Chondrocyte (in vitro differentiated cells): Measurements from ENCODE around the gene L1CAM. TPM values are rescaled to one million over a fixed set of nuclear protein-coding genes. Genes with fewer than 3 reads are reported as not detected.

Experiments
- DNase-seq: peaks from one replicate; pipeline ENCODE4 v3.0.0; 2021; ENCODE audit warnings: mixed read lengths, low spot score
- H3K27ac Mint-ChIP-seq: one replicate; pipeline ENCODE4 v1.8.0; 2021; ENCODE audit warnings: mild to moderate bottlenecking, moderate library complexity, mixed read lengths; ENCODE audit not compliant: unreplicated experiment
- H3K27me3 Mint-ChIP-seq: 2 replicates; pipeline ENCODE4 v1.8.0; 2021; ENCODE audit warnings: low read depth, mixed read lengths
- H3K36me3 Mint-ChIP-seq: 2 replicates; pipeline ENCODE4 v1.8.0; 2021; ENCODE audit warnings: low read depth, mixed read lengths
- H3K4me1 Mint-ChIP-seq: 2 replicates; pipeline ENCODE4 v1.8.0; 2021; ENCODE audit warnings: low read depth, mild to moderate bottlenecking, mixed read lengths
- H3K4me3 Mint-ChIP-seq: one replicate; pipeline ENCODE4 v1.8.0; 2021; ENCODE audit warnings: mild to moderate bottlenecking, moderate library complexity, mixed read lengths; ENCODE audit not compliant: unreplicated experiment
- H3K9me3 Mint-ChIP-seq: 2 replicates; pipeline ENCODE4 v1.8.0; 2021; ENCODE audit warnings: low read depth, mixed read lengths
- total RNA-seq: library from RNA; stranded (reverse); gene quantifications from 3 replicates; pipeline ENCODE4 v1.2.1, GENCODE V29; 2021
- TF ChIP-seq, protein P1 (sequence below): fragments of 200-600 bp; sonication (generic); IDR thresholded peaks from 2 replicates; pipeline ENCODE4 v1.5.0; 2021; ENCODE audit warnings: antibody characterized with exemption, mild to moderate bottlenecking, moderate library complexity

L1CAM gene
- total RNA-seq, 1 donor from 2014 or later = 2.5 TPM

- H3K27me3 Mint-ChIP-seq = no peaks in the 10 kb centered on the region
- H3K4me3 Mint-ChIP-seq = no peak overlapping the region
- TF ChIP-seq, protein P1, sequence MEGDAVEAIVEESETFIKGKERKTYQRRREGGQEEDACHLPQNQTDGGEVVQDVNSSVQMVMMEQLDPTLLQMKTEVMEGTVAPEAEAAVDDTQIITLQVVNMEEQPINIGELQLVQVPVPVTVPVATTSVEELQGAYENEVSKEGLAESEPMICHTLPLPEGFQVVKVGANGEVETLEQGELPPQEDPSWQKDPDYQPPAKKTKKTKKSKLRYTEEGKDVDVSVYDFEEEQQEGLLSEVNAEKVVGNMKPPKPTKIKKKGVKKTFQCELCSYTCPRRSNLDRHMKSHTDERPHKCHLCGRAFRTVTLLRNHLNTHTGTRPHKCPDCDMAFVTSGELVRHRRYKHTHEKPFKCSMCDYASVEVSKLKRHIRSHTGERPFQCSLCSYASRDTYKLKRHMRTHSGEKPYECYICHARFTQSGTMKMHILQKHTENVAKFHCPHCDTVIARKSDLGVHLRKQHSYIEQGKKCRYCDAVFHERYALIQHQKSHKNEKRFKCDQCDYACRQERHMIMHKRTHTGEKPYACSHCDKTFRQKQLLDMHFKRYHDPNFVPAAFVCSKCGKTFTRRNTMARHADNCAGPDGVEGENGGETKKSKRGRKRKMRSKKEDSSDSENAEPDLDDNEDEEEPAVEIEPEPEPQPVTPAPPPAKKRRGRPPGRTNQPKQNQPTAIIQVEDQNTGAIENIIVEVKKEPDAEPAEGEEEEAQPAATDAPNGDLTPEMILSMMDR = no peak
- H3K4me1 Mint-ChIP-seq = peaks cover 25% of the 10 kb centered on the region
- H3K27ac Mint-ChIP-seq = no peak overlapping the region
- H3K36me3 Mint-ChIP-seq = no peaks in the 10 kb centered on the region
- H3K9me3 Mint-ChIP-seq = no peaks in the 10 kb centered on the region
- no peak for DNase-seq
Measured at GRCh38 chrX:153905481-153906095, 19.6 kb upstream of the L1CAM start.

DNA sequence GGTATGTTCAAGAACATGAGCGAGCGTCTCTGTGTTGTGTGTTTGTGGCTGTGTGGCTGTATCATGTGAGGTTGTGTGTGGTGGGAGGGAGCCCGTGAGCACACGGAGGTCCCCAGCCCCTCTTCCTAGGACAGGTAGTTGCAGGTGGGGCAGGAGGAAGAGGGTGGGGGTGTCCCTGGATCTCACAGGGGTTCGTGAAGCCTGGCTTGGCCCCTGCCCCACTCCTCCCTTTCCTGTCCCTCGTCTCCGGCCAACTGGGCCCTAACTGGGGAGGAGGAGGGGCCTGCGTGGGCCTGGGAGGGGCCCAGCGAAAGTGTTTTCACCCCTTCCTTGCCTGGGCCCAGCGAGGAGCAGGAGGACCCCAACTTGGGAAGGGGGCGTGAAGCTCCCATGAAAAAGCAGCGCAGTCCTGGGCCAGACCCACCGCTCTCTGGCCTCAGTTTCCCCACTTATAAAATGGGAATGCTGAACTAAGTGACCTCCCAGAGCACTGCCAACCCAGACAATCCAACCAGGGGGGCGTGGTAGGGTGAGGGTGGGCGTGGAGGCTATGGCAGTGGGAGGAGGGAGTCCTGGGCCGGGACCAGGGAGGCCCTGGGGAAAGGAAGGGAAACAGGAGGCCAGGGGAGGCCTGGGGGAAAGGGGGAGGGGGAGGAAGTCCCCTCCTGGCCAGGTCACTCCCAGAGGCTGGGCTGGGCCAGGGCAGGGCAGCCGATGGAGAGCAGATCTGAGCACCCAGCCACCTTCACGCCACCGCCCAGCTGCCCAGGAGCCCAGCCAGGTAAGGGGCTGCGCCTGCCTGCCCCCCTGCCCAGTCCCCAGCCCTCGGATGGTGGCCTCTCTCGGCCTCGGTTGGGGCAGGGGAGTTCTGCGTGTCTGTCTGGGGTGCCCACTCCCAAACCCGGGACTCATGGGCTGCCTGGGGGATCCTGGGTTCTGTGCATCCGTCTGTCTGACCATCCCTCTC is 18.3 kb upstream of the L1CAM start, which contains the start of gene AVPR2:
TSS of gene AVPR2 (plus strand) at position 683 of the 967 bp plus-strand sequence. CDS start 473 bp downstream, outside the sequence.
- DNase-seq = no peak
- TF ChIP-seq, protein P1 = no peak
- Mint-ChIP-seq H3K36me3 (no peaks in the 10 kb centered on the region), H3K27me3 (no peaks in the 10 kb centered on the region), H3K4me3 (no peak within 1 kb of the TSS), H3K4me1 (peaks cover 26% of the 10 kb centered on the region), H3K9me3 (peaks cover 3% of the 10 kb centered on the region), H3K27ac (no peak within 1 kb of the TSS)

DNA sequence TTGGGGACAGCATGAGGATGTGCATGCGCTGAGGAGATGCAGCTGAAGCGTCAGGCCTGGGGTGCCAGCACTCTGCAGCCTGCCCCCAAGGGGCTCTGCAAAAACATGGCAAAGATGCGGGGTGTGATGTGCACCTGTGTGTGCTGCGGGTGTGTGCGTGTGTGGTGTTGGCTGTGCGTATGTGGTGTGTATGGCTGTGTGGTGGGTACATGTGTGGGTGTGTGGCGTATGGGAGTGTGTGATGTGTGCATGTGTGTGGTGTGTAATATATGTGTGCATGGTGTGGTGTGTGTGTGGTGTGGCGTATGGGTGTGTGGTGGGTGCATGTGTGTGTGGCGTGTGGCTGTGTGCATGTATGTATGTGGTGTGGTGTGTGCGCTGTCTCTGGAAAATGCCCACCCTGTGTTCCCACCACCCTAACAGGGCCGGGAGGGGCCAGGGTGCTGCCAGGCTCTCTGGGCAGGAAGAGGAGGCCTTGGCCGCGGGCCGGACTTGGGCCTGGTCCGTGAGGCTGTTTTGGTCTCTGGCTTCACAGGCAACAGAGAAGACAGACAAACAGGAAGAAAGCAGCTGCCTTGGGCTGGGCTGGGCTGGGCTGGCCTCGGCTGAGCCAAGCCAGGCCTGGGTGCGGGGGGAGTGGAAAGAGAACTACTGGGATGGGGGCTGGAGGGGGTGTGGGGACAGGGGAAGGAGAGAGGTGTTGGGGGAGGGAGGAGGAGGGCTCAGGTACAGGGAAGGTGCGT is 17.4 kb upstream of the L1CAM start:
- DNase-seq = no peak
- H3K27me3 Mint-ChIP-seq = no peaks in the 10 kb centered on the region
- no peak overlapping the region for H3K4me3 Mint-ChIP-seq
- peaks cover 6% of the 10 kb centered on the region for H3K9me3 Mint-ChIP-seq
- H3K27ac Mint-ChIP-seq = no peak overlapping the region
- H3K36me3 Mint-ChIP-seq = no peaks in the 10 kb centered on the region
- TF ChIP-seq, protein P1 = no peak
- H3K4me1 Mint-ChIP-seq = peaks cover 26% of the 10 kb centered on the region

GRCh38 chrX:153902385-153902784 is 16.4 kb upstream of the L1CAM start:
- Mint-ChIP-seq H3K9me3 (peaks cover 6% of the 10 kb centered on the region), H3K4me3 (no peak overlapping the region), H3K36me3 (no peaks in the 10 kb centered on the region), H3K27ac (no peak overlapping the region), H3K27me3 (no peaks in the 10 kb centered on the region), H3K4me1 (peaks cover 26% of the 10 kb centered on the region)
- TF ChIP-seq, protein P1 = no peak
- DNase-seq = no peak

DNA sequence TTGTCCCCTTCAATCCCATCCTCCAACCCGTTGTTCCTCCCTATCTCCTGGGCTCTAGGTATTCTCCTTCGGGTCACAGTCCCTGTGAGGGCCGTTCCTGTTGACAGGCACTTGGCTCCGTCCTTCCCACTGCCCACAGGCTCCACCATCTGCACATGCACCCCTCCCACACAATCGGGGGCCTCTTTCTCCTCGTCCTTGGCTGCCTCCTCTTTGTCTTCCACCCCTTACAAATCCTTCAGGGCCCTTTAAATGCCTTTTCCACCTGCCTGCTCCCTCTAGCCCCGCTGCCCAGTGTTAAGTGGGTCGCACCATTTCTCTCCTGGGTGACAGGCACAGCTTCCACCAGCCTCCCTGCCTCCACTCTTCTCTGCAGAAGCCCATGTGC is 15.8 kb upstream of the L1CAM start:
- H3K4me3 Mint-ChIP-seq = no peak overlapping the region
- H3K4me1 Mint-ChIP-seq = peaks cover 26% of the 10 kb centered on the region
- DNase-seq = no peak
- H3K9me3 Mint-ChIP-seq = peaks cover 6% of the 10 kb centered on the region
- no peaks in the 10 kb centered on the region for H3K36me3 Mint-ChIP-seq
- TF ChIP-seq, protein P1 = no peak
- H3K27me3 Mint-ChIP-seq = no peaks in the 10 kb centered on the region
- no peak overlapping the region for H3K27ac Mint-ChIP-seq
